Loucy (cell line): ENCODE data around the gene AGAP5.
"Not testable (repeated sequence)": the region's sequence is repeated elsewhere in the genome, so short reads cannot be mapped to it uniquely, and the experiment has no call there.

Source experiments
- H2AFZ ChIP-seq: fragments of 200-600 bp; sonication (generic); 2 replicates; pipeline ENCODE4 v1.6.0; 2016; ENCODE audit warnings: antibody characterized with exemption, mild to moderate bottlenecking, low read length, moderate library complexity
- H3F3A ChIP-seq: fragments of 200-600 bp; 2 replicates; pipeline ENCODE4 v1.6.0; 2016; ENCODE audit warnings: antibody characterized with exemption, low read depth, mild to moderate bottlenecking
- H3K27me3 ChIP-seq: fragments of 200-600 bp; sonication (generic); 2 replicates; pipeline ENCODE4 v1.6.1; 2014; ENCODE audit warnings: low read length, mild to moderate bottlenecking; ENCODE audit not compliant: insufficient read depth, poor library complexity, severe bottlenecking
- H3K36me3 ChIP-seq: fragments of 200-600 bp; sonication (generic); 2 replicates; pipeline ENCODE4 v1.6.1; 2016; ENCODE audit warnings: low read length; ENCODE audit not compliant: insufficient read depth
- H3K4me1 ChIP-seq: fragments of 200-600 bp; sonication (generic); 2 replicates; pipeline ENCODE4 v1.5.1; 2014; ENCODE audit warnings: low read length, mild to moderate bottlenecking; ENCODE audit not compliant: insufficient read depth, poor library complexity, severe bottlenecking
- H3K4me2 ChIP-seq: fragments of 200-600 bp; sonication (generic); 2 replicates; pipeline ENCODE4 v1.6.0; 2014; ENCODE audit warnings: antibody characterized with exemption, low read length, low read depth, mild to moderate bottlenecking; ENCODE audit not compliant: poor library complexity, severe bottlenecking
- H3K4me3 ChIP-seq: fragments of 200-600 bp; sonication (generic); 2 replicates; pipeline ENCODE4 v1.5.1; 2014; ENCODE audit warnings: low read length, mild to moderate bottlenecking, mixed read lengths; ENCODE audit not compliant: poor library complexity, severe bottlenecking
- H3K79me2 ChIP-seq: fragments of 200-600 bp; sonication (generic); 2 replicates; pipeline ENCODE4 v1.6.1; 2014; ENCODE audit warnings: low read length; ENCODE audit not compliant: insufficient read depth
- H3K9ac ChIP-seq: fragments of 200-600 bp; sonication (generic); 2 replicates; pipeline ENCODE4 v1.6.0; 2014; ENCODE audit warnings: mild to moderate bottlenecking, low read depth, low read length, moderate library complexity; ENCODE audit not compliant: poor library complexity, severe bottlenecking
- H3K9me2 ChIP-seq: fragments of 200-600 bp; sonication (generic); replicated peaks from 2 replicates; pipeline ENCODE4 v1.6.1; 2016; ENCODE audit warnings: low read depth, low read length, mixed read lengths
- H3K9me3 ChIP-seq: fragments of 200-600 bp; sonication (generic); 2 replicates; pipeline ENCODE4 v1.6.1; 2014; ENCODE audit warnings: mild to moderate bottlenecking, antibody characterized with exemption, low read length, low read depth; ENCODE audit not compliant: insufficient read depth
- H4K20me1 ChIP-seq: fragments of 200-600 bp; sonication (generic); 2 replicates; pipeline ENCODE4 v1.6.0; 2014; ENCODE audit warnings: antibody characterized with exemption, low read length, mild to moderate bottlenecking; ENCODE audit not compliant: insufficient read depth, poor library complexity, severe bottlenecking
- EZH2phosphoT487 ChIP-seq: fragments of 200-600 bp; IDR thresholded peaks from 2 replicates; pipeline ENCODE4 v1.6.1; 2018; ENCODE audit warnings: antibody characterized with exemption, mild to moderate bottlenecking, moderate library complexity, borderline replicate concordance
- TF ChIP-seq, protein P1 (sequence below): fragments of 200-600 bp; sonication (generic); conservative IDR thresholded peaks from 2 replicates; pipeline ENCODE4 v1.5.1; 2014; ENCODE audit warnings: mild to moderate bottlenecking, antibody characterized with exemption, low read length

AGAP5 gene

DNA sequence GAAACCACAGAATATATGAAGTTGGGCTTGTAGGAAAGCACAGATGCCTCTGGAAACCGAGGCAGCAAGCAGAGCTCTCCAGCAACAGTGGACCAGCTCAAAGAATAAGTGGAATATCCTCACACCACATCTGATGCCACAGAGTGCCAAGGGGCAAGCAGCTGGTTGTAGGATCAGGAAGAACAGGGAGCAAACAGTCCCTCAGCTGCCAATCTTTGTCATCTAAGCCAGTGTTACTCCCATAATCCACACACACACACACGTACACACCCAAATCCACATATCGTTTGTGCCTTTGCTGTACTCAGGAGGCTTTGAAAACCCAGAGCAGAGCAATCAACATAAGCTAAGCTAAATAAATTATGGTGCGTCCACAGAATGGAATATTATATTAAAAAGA is 25.6 kb upstream of the AGAP5 start:
- Histone ChIP-seq H3K4me2 (no peak overlapping the region), H3K27me3 (no peaks in the 10 kb centered on the region), H4K20me1 (no peaks in the 10 kb centered on the region), H3F3A (no peaks in the 10 kb centered on the region), H3K9me3 (no peaks in the 10 kb centered on the region), H3K79me2 (peaks cover 8% of the 10 kb centered on the region; the same call in 1 of the 2 replicates), H3K36me3 (peaks cover 36% of the 10 kb centered on the region; the same call in 1 of the 2 replicates), H3K4me1 (no peaks in the 10 kb centered on the region), H3K9me2 (no peaks in the 10 kb centered on the region), H3K9ac (no peak overlapping the region), H2AFZ (no peak overlapping the region), H3K4me3 (no peak overlapping the region)
- TF ChIP-seq, protein P1, sequence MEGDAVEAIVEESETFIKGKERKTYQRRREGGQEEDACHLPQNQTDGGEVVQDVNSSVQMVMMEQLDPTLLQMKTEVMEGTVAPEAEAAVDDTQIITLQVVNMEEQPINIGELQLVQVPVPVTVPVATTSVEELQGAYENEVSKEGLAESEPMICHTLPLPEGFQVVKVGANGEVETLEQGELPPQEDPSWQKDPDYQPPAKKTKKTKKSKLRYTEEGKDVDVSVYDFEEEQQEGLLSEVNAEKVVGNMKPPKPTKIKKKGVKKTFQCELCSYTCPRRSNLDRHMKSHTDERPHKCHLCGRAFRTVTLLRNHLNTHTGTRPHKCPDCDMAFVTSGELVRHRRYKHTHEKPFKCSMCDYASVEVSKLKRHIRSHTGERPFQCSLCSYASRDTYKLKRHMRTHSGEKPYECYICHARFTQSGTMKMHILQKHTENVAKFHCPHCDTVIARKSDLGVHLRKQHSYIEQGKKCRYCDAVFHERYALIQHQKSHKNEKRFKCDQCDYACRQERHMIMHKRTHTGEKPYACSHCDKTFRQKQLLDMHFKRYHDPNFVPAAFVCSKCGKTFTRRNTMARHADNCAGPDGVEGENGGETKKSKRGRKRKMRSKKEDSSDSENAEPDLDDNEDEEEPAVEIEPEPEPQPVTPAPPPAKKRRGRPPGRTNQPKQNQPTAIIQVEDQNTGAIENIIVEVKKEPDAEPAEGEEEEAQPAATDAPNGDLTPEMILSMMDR: no peak
- no peak for TF ChIP-seq EZH2phosphoT487

DNA sequence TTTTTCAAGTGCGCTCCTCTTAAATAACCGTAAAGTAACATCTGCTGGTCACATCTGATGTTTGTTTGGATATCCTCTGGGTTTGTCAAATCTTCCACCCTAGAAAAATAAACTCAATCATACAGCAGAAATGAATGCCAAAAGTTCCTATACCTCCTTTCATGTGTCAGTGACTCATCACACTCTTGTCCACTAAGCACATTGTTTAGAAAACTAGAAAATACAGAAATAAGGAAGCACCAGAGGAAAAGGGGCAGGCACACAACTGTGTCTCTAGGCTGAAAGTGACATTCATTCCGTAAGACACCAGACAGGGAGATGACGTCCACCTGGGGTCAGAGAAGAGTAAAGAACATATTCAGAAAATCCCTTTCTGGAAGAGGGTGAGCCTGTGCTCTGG is 22.7 kb upstream of the AGAP5 start:
- not testable (repeated sequence) for H3K4me2 ChIP-seq, H3K79me2 ChIP-seq, H3K9ac ChIP-seq, H3K4me1 ChIP-seq, H2AFZ ChIP-seq, H4K20me1 ChIP-seq, H3F3A ChIP-seq, H3K27me3 ChIP-seq, H3K9me3 ChIP-seq, H3K9me2 ChIP-seq, H3K4me3 ChIP-seq
- peaks cover 54% of the 10 kb centered on the region; the same call in 1 of the 2 replicates for H3K36me3 ChIP-seq

DNA sequence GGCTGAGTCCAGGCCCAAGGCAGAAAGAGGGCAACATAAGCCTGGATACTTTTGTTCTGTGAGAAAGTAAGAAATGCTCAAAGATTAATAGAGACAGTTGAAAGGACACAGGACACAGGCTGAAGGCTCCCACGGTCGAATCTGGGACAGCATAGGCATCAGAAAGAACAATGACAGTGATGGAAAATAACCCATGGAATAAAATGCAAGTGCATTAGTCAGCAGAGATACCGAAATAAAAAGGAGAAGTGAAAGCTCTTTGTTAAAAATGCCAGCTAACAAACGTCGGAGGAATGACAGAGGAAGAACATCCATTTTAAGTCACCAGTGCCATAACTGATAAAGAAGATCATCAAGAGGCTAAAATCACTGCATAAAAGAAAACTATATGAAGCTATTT is 19.6 kb upstream of the AGAP5 start:
- no peak overlapping the region for H3K4me2 ChIP-seq
- H3K9ac ChIP-seq: no peak overlapping the region
- no peak for TF ChIP-seq EZH2phosphoT487
- TF ChIP-seq, protein P1: no peak
- no peaks in the 10 kb centered on the region for H3K27me3 ChIP-seq
- H3K9me2 ChIP-seq: no peaks in the 10 kb centered on the region
- H2AFZ ChIP-seq: no peak overlapping the region
- no peaks in the 10 kb centered on the region for H3K9me3 ChIP-seq
- no peaks in the 10 kb centered on the region for H3K79me2 ChIP-seq
- peaks cover 55% of the 10 kb centered on the region; the same call in 1 of the 2 replicates for H3K36me3 ChIP-seq
- H3K4me3 ChIP-seq: no peak overlapping the region
- no peaks in the 10 kb centered on the region for H3K4me1 ChIP-seq
- H4K20me1 ChIP-seq: no peaks in the 10 kb centered on the region
- no peaks in the 10 kb centered on the region for H3F3A ChIP-seq

DNA sequence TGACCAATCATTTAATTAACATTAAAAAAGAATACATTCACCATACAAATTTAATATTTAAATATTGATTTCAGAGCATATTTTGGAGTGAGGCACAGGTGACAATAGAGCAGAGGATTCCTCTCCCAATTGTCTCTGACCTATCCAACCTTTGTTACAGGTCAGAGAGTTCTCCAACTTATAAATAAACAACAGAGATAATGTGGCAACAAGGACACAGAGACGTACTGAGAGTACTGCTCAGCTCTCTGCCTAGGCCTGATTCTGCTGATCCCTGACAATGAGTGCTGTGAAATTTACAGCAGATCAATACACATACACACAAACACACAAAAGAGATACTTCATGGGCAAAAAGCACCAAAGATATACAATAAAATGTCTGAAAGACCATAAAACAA is 18.3 kb upstream of the AGAP5 start:
- Histone ChIP-seq H3K9me3 (no peaks in the 10 kb centered on the region), H3K4me3 (no peak overlapping the region), H3K9ac (no peak overlapping the region), H4K20me1 (no peaks in the 10 kb centered on the region), H2AFZ (no peak overlapping the region), H3F3A (no peaks in the 10 kb centered on the region), H3K79me2 (no peaks in the 10 kb centered on the region), H3K9me2 (no peaks in the 10 kb centered on the region), H3K27me3 (no peaks in the 10 kb centered on the region), H3K4me2 (no peak overlapping the region), H3K4me1 (no peaks in the 10 kb centered on the region), H3K36me3 (peaks cover 54% of the 10 kb centered on the region; the same call in 1 of the 2 replicates)
- no peak for TF ChIP-seq EZH2phosphoT487
- TF ChIP-seq, protein P1: no peak

DNA sequence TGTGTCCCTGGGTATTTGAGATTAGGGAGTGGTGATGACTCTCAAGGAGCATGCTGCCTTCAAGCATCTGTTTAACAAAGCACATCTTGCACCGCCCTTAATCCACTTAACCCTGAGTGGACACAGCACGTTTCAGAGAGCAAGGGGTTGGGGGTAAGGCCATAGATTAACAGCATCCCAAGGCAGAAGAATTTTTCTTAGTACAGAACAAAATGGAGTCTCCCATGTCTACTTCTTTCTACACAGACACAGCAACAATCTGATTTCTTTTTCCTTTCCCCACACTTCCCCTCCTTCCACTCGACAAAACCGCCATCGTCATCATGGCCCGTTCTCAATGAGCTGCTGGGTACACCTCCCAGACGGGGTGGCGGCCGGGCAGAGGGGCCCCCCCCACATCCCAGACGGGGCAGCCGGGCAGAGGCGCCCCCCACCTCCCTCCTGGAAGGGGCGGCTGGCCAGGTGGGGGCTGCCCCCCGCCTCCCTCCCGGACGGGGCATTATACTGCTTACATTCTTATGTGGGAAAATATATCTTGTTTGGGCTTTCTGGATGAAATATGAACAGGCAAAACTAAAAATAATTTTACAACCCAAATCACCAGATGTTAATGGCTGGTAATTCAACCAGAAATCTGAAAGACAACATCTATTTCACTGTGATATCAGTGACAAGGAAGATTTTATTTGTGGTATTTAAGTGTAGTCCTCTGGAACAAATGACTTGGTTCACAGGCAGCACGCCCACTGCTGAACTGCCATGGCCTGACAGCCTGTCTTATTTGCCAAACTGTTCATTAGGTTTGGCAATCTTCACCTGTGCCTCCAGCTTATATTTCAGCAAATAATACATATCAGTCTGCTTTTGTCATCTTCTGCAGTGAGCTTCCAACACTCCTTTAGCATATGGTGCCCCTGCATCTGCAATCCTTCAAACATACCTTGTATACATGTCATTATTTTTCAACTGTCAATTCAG is 17.6 kb upstream of the AGAP5 start:
- not testable (repeated sequence) for H3K4me2 ChIP-seq, H3F3A ChIP-seq, H3K9me2 ChIP-seq, H3K79me2 ChIP-seq, H3K9ac ChIP-seq, H4K20me1 ChIP-seq, H3K4me3 ChIP-seq, H3K9me3 ChIP-seq, H3K27me3 ChIP-seq, H2AFZ ChIP-seq, H3K4me1 ChIP-seq
- peaks cover 46% of the 10 kb centered on the region; the same call in 1 of the 2 replicates for H3K36me3 ChIP-seq
